ENCODE data around the gene AVL9. TPM values are rescaled to one million over a fixed set of nuclear protein-coding genes. Genes with fewer than 3 reads are reported as not detected.
A peak's percentile ranks its signal among the peaks of the same experiment; 100 is the strongest.
"Not testable (repeated sequence)": the region's sequence is repeated elsewhere in the genome, so short reads cannot be mapped to it uniquely, and the experiment has no call there.

AVL9 gene
- total RNA-seq, 1 donor from 2014 or later: 14.4 TPM

DNA sequence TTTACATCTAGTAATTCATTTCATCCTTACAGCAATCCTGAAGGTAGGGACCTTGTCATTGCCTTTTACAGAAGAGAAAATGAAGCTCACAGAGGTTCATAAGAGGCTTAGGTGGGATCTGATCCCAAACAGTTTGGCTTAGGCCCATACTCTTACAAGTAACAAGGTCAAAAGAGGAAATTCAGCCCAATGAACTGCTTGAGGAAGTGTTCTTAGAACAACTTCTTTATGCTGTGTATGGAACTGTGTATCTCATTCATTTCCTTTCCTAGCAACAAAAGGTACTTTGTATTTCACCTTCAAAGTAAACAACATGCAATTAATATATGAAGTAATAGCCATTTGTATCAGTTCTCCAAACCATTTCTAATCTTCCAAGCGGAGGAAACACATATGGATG, 79.3 kb downstream of the AVL9 start:
- no peak for DNase-seq (ENCODE audit: missing footprints)
- no peak for ATAC-seq
- intact Hi-C loops (cut with DNase I): no loop called here

- ATAC-seq (no peak), DNase-seq (ENCODE audit: missing footprints) (no peak)
- intact Hi-C loops (cut with DNase I): no loop called here
Measured at GRCh38 chr7:32577421-32577820, 82.1 kb downstream of the AVL9 start.

DNA sequence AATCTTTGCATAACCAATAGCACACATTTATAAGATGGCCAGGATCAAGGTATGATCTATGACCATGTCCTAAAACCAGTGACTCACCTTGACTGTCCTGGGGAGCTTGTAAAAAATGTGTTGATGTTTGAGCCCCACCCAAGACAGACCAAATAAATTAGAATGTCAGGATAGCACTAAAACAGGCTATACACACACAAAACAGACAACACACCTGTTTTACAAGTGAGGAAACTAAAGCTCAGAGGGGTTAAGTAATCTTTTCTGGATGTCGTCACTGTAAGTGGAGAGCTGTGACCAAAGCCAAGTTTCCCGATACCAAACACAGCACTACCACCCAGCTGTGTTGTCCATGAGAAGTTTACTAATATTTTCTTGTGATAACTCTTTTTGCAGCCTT, 84.5 kb downstream of the AVL9 start:
- ATAC-seq: peak; percentile 39
- intact Hi-C loops (cut with DNase I): no loop called here
- DNase-seq (ENCODE audit: missing footprints): no peak

- DNase-seq (ENCODE audit: missing footprints): no peak
- ATAC-seq: no peak
- intact Hi-C loops (cut with DNase I): no loop called here
Measured at GRCh38 chr7:32580646-32581045, 85.4 kb downstream of the AVL9 start.

GRCh38 chr7:32582036-32582435, 86.7 kb downstream of the AVL9 start:
- ATAC-seq: no peak
- intact Hi-C loops (cut with DNase I): no loop called here

GRCh38 chr7:32583791-32584190, 88.5 kb downstream of the AVL9 start:
- intact Hi-C loops (cut with DNase I): no loop called here
- no peak for ATAC-seq

More at GRCh38 chr7:32582036-32582435, 86.7 kb downstream of the AVL9 start:
- DNase-seq (ENCODE audit: missing footprints): no peak

GRCh38 chr7:32586291-32587221, 91.3 kb downstream of the AVL9 start:
- intact Hi-C loops (cut with DNase I): loop anchor here (2.0 kb wide), 1 partner anchor 92 kb away; the partner anchor contains the start of gene AVL9
- no peak for DNase-seq (ENCODE audit: missing footprints)
- peak; percentile 26 for ATAC-seq

More at GRCh38 chr7:32583791-32584190, 88.5 kb downstream of the AVL9 start:
- DNase-seq (ENCODE audit: missing footprints): no peak

- ATAC-seq: peak; percentile 83
- intact Hi-C loops (cut with DNase I): loop anchor here (2.0 kb wide), 1 partner anchor 93 kb away; the partner anchor contains the start of gene AVL9
Measured at GRCh38 chr7:32587411-32587948, 92.2 kb downstream of the AVL9 start.

GRCh38 chr7:32588657-32589056, 93.4 kb downstream of the AVL9 start:
- ATAC-seq: peak; percentile 28
- no peak for DNase-seq (ENCODE audit: missing footprints)
- intact Hi-C loops (cut with DNase I): no loop called here

More at GRCh38 chr7:32587411-32587948, 92.2 kb downstream of the AVL9 start:
- DNase-seq (ENCODE audit: missing footprints): no peak

GRCh38 chr7:32591938-32592337, 96.6 kb downstream of the AVL9 start:
- DNase-seq (ENCODE audit: missing footprints) (no peak), ATAC-seq (no peak)
- intact Hi-C loops (cut with DNase I): no loop called here

- ATAC-seq: no peak
- intact Hi-C loops (cut with DNase I): no loop called here
Measured at GRCh38 chr7:32592701-32593100, 97.4 kb downstream of the AVL9 start.

GRCh38 chr7:32594965-32595490, 99.7 kb downstream of the AVL9 start:
- intact Hi-C loops (cut with DNase I): no loop called here
- ATAC-seq (no peak), DNase-seq (ENCODE audit: missing footprints) (no peak)

More at GRCh38 chr7:32592701-32593100, 97.4 kb downstream of the AVL9 start:
- DNase-seq (ENCODE audit: missing footprints): no peak

DNA sequence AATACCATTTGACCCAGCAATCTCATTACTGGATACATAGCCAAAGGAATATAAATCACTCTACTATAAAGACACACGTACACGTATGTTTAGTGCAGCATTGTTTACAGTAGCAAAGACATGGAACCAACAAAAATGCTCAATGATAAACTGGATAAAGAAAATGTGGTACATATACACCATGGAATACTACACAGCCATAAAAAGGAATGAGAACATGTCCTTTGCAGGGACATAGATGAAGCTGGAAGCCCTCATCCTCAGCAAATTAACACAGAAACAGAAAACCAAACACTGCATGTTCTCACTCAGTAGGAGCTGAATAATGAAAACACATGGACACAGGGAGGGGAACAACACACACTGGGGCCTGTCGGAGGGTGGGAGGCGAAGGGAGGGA, 105.9 kb downstream of the AVL9 start:
- intact Hi-C loops (cut with DNase I); DNase-seq (ENCODE audit: missing footprints); ATAC-seq: not testable (repeated sequence)

DNA sequence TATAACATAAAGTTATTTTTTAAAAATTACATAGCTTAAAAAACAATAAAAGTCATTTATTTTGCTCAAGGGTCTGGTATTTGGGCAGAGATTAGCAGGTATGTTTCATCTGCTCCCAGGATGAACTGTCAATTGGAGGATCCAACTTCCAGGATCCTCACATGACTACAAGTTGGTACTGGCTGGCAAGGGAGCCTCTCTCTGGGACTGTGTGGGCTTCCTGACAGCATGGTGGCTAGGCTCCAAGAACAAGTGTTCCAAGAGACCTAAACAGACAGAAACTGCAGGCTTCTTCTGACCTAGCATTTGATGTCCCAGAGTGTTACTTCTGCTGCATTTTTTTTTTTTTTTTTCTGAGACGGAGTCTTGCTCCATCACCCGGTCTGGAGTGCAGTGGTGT, 107.2 kb downstream of the AVL9 start:
- intact Hi-C loops (cut with DNase I): no loop called here
- DNase-seq (ENCODE audit: missing footprints): no peak
- peak; percentile 34 for ATAC-seq

DNA sequence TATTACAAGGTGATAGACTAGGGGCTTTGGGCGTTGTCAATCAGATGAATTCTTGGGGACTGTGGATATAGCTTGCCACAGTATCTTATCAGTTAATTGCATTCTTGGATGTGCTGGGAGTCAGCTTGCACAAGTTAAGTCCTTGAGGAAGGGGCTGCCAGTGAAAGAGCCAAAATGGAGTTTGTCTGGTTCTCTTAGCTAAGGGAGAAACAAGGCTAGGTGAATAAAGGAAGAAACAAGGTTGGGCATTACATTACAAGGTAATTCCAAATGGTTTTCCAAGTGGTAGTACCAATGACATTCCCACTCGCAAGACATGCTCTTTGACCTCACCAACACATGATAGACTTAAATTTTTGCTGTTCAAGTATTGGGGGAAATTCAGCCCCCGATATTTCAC, 108.2 kb downstream of the AVL9 start:
- ATAC-seq; intact Hi-C loops (cut with DNase I); DNase-seq (ENCODE audit: missing footprints): not testable (repeated sequence)

DNA sequence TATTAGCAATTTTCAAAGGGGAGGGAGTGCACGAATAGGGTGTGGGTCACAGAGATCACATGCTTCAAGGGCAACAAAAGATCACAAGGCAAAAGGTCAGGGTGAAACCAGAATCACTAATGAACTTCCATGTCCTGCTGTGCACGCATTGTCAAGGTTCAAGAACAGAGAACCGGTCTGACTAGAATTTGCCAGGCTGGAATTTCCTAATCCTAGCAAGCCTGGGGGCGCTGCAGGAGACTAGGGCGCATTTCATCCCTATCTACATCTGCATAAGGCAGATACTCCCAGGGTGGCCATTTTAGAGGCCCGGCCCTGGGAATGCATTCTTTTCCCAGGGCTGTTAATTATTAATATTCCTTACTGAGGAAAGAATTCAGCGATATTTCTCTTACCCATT, 108.8 kb downstream of the AVL9 start:
- DNase-seq (ENCODE audit: missing footprints); intact Hi-C loops (cut with DNase I); ATAC-seq: not testable (repeated sequence)

DNA sequence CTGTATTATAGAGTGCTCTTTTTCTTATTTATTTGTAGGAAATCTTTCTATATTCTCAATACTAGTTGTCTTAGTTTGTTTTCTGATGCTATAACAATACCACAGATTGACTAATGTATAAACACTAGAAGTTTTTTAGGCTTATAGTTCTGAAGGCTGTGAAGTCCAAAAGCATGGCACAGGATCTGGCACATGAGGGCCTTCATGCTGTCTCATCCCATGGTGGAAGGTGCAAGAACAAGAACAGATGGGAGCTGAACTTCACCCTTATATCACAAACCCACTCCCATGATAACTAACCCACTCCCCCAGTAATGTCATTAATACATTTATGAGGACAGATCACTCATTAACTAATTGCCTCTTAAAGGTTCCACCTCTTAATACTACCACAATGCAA, 109.7 kb downstream of the AVL9 start:
- ATAC-seq: no peak
- intact Hi-C loops (cut with DNase I): no loop called here
- DNase-seq (ENCODE audit: missing footprints): no peak

- DNase-seq (ENCODE audit: missing footprints): no peak
- intact Hi-C loops (cut with DNase I): no loop called here
- no peak for ATAC-seq
Measured at GRCh38 chr7:32609463-32609862, 114.2 kb downstream of the AVL9 start.

DNA sequence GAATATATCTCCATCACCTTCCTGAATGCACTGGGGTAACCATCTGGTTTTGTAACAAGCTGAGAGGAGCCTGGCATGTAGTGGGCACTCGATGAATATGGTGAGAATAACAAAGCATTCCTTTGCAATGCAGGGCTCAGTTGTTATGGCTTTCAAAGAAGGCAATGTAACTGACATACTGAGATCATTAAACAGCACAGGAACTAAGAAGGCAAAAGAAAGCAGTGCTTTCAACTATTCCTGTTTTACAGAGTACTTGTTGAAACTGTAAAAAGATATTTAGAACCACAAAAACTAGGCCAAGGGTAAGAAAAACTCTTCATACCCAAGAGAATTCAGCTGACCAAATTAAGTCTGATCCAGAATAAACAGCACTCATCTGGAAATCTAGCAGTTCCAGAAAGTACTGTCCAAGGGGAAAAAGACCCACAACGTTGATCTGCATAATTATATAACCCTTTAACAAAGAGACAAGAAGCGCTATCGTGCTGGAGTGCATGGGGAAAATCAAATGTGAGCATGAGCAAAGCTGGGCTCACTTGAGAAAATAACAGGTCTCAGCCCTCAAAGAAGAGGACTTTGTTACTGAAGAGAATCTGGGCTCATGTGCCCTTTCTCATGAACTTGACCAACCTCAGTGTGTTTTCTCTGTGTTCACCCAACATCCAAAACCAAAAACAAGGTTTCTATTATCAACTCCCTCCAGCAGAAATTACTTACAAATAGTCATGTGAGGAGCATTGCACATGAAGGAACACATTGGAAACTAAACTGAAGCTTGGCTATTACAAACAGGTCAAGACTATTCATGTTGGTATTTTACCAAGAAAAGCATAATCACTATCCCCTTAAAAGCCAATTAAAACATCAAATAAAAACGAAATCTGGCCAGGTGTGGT, 116.2 kb downstream of the AVL9 start:
- no peak for DNase-seq (ENCODE audit: missing footprints)
- intact Hi-C loops (cut with DNase I): no loop called here
- ATAC-seq: peak; percentile 85

Data from Right ventricle myocardium inferior (tissue), 1 donor.